ENCODE data around the gene ZNF575.

ZNF575 gene

DNA sequence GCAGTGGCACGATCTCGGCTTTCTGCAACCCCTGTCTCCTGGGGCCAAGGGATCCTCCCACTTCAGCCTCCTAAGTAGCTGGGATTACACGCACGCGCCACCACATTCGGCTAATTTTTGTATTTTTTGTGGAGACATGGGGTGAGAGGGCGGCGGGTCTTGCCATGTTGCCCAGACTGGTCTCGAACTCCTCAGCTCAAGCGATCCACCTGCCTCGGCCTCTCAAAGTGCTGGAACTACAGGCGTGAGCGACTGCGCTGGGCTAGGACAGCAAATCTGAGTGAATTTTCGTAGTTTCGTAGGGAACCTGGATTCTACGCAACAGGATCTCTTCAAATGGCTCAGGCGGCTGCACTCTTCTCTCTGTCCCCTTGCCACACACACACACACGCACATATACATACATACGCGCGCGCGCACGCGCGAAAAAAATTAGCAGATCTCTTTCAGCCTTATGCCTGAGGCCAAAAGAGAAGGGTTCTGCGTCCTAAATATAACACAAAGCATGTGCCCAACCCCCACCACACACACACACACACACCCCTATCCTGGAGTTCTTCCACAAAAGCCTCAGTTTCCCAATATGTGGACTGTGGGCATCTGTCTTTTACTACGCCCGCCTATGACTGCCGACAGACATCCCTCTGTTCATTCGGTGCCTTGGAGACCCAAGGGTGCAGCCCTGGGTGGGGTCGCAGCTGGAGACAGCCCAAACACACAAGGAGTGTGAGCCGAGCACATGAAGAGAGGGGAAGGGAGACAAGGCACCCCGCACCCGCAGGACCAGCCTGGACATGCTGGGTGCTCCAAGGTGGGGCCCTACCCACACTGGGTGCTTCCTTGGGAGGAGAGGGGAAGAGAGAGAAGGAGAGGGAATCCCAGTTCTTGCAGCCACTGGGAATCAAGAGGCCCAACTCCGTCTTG lies 43.2 kb downstream of the ZNF575 start:
- DNase-seq, result no peak

DNA sequence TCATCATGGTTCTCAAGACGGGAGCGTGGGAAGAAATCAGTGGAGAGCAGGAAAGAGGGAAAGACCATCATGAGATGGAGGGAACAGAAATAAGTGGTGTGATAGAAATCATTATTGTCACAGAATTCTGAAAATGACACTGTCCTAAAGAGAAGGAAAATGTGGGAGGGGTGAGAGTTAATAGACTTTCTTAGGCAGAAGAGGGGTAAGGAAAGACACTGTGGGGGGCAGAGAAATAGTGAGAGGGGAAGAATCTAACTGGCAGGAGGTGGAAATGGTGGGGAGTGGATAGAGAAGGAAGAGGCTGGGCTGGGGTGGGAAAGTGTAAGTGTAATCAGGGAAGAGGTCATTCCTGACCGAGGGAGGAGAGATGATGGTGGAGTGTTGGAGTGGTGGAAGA lies 45.8 kb downstream of the ZNF575 start:
- DNase-seq, result no peak

DNA sequence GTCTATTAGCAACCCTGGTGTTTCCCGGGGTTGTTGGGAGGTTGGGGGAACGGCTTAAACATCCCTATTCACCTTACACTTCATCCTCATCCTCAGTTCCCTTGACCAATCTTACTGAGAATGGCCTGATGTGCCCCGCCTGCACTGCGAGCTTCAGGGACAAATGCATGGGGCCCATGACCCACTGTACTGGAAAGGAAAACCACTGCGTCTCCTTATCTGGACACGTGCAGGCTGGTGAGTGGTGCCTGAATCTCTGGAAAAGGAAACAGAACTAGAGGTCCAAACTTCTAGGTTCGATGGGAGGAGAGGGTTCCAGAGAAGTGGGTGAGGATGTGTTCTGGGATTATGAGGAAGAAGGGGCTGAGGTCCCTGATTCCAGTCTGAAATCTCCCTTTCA lies 48.5 kb downstream of the ZNF575 start:
- no peak for DNase-seq

DNA sequence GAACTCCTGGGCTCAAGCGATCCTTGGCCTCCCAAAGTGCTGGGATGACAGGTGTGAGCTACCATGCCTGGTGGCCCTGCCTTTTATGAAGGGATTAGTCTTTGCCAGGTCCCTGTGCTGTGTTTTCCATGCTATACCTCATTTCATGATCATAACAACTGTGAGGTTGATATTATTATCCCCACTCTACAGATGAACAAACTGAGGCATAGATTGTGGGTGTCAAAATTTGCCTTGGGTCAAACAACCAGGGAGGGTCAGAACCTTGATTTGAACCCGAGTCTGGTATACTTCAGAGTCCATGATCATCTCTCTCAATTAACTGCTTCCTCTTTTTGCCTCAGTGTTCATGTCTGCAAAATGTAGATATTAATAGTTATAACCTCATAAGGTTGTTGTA lies 49.5 kb downstream of the ZNF575 start:
- no peak for DNase-seq

DNA sequence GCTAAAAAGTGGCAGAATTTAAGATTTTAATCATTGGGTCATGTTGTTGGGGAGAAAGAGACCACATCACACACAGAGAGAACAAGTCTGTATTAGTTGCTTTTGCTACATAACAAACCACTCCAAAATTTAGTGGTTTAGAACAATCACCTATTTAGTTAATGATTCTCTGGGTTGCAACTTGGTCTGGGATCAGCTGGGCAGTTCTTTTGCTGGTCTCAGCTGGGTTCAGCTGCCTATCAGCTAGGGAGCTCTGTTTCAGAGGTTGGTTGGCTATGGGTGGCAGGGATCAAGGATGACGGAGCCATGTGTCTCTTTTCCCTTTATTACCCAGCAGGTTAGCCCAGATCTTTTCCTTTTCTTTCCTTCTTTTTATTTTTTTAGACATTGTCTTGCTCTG lies 51.5 kb downstream of the ZNF575 start:
- DNase-seq, result no peak
